A549 (cell line): ENCODE results near the gene LIMS1.
"Not testable (repeated sequence)": the region's sequence is repeated elsewhere in the genome, so short reads cannot be mapped to it uniquely, and the experiment has no call there.

Experiments
- CTCF ChIP-seq: fragments of >200 bp; sonication (Bioruptor Twin); formaldehyde crosslinking; IDR thresholded peaks from 3 replicates; pipeline ENCODE4 v1.5.1; 2016
- EP300 ChIP-seq, 2 experiments: fragments of >200 bp; sonication (Bioruptor Twin); formaldehyde crosslinking; IDR thresholded peaks; 2 replicates in 1 of 2; 3 replicates in 1 of 2; pipeline ENCODE4 v1.6.1; 2016 to 2017
- ESRRA ChIP-seq: fragments of 150-350 bp; IDR thresholded peaks from 2 replicates; pipeline ENCODE4 v1.6.1; 2014; ENCODE audit warnings: mild to moderate bottlenecking, low read length, borderline replicate concordance
- HMGXB4 ChIP-seq: fragments of 250-450 bp; sonication (Bioruptor Pico); IDR thresholded peaks from 2 replicates; pipeline ENCODE4 v1.5.0; 2021; ENCODE audit warnings: mild to moderate bottlenecking, moderate library complexity, borderline replicate concordance
- JUN ChIP-seq, 2 experiments: fragments of >200 bp; sonication (Bioruptor Twin); formaldehyde crosslinking; IDR thresholded peaks; 2 replicates in 1 of 2; 3 replicates in 1 of 2; pipeline ENCODE4 v1.6.1; 2016 to 2017
- MAX ChIP-seq: IDR thresholded peaks from 2 replicates; pipeline ENCODE4 v1.6.1; 2012
- POLR2A ChIP-seq: IDR thresholded peaks from 2 replicates; pipeline ENCODE4 v1.6.1; 2012; ENCODE audit warnings: mild to moderate bottlenecking, low read length
- RAD21 ChIP-seq, 2 experiments: fragments of >200 bp in 1 of 2; sonication (Bioruptor Twin) in 1 of 2; formaldehyde crosslinking in 1 of 2; IDR thresholded peaks in 1 of 2; conservative IDR thresholded peaks in 1 of 2; 2 replicates in 1 of 2; 3 replicates in 1 of 2; pipeline ENCODE4 v1.6.1; 2012 to 2018; ENCODE audit warnings: inconsistent platforms in 1 of 2
- REST ChIP-seq: fragments of 200-600 bp; sonication (generic); IDR thresholded peaks from 2 replicates; pipeline ENCODE4 v1.6.1; 2016; ENCODE audit warnings: antibody characterized with exemption, mild to moderate bottlenecking, moderate library complexity
- USF2 ChIP-seq: fragments of 450-650 bp; IDR thresholded peaks from 2 replicates; pipeline ENCODE4 v1.6.1; 2014; ENCODE audit warnings: antibody characterized with exemption
- ZNF302 ChIP-seq: fragments of 250-450 bp; sonication (Bioruptor Pico); IDR thresholded peaks from 2 replicates; pipeline ENCODE4 v1.9.0; 2021; ENCODE audit warnings: inconsistent platforms, mild to moderate bottlenecking, moderate library complexity

- TF ChIP-seq CTCF; JUN (IDR thresholded peaks at IDR 0.05); ZNF302; POLR2A; REST; RAD21 (conservative IDR thresholded peaks at IDR 0.05 in 1 of 2, IDR thresholded peaks at IDR 0.05 in 1 of 2); HMGXB4 (CRISPR knock-in tag); MAX; ESRRA; USF2; EP300 (IDR thresholded peaks at IDR 0.05): not testable (repeated sequence)
Measured at GRCh38 chr2:108664979-108665378, 130.7 kb downstream of the LIMS1 start.
